Natural killer cell (primary cell): ENCODE data around the gene TEAD1. TPM values are rescaled to one million over a fixed set of nuclear protein-coding genes. Genes with fewer than 3 reads are reported as not detected.

Experiments used
- ATAC-seq, 3 donors: fragments of 150-1000 bp in 2 of 3; fragments of 200-7000 bp in 1 of 3; cut with Tn5 transposase; 1 replicate in 1 of 3; 2 replicates in 2 of 3; pipeline ENCODE4 v1.10.0; 2021; ENCODE audit warnings: mild to moderate bottlenecking in 2 of 3, moderate library complexity in 2 of 3
- DNase-seq, 2 donors: peaks; one replicate each; pipeline versions ENCODE4 v3.0.0 to v3.0.0-alpha.2; 2013 to 2021; ENCODE audit warnings: mixed read lengths in 1 of 2
- H3K27ac ChIP-seq: one replicate; pipeline ENCODE4 v1.5.1; 2013; ENCODE audit warnings: mild to moderate bottlenecking, low read length
- H3K27me3 ChIP-seq: one replicate; pipeline ENCODE4 v1.6.1; 2013; ENCODE audit warnings: low read length; ENCODE audit not compliant: control insufficient read depth, insufficient read depth
- H3K36me3 ChIP-seq: one replicate; pipeline ENCODE4 v1.6.1; 2013; ENCODE audit warnings: low read length; ENCODE audit not compliant: control insufficient read depth, insufficient read depth
- H3K4me1 ChIP-seq: one replicate; pipeline ENCODE4 v1.6.1; 2013; ENCODE audit warnings: low read length; ENCODE audit not compliant: control insufficient read depth, insufficient read depth
- H3K4me3 ChIP-seq: one replicate; pipeline ENCODE4 v1.5.1; 2013; ENCODE audit warnings: low read length
- H3K9me3 ChIP-seq: one replicate; pipeline ENCODE4 v1.6.1; 2013; ENCODE audit warnings: low read length; ENCODE audit not compliant: control insufficient read depth, insufficient read depth
- H3K27ac Mint-ChIP-seq, 2 donors: one replicate each; pipeline ENCODE4 v1.8.0; 2022; ENCODE audit warnings: mild to moderate bottlenecking in 2 of 2, mixed read lengths in 2 of 2, moderate library complexity in 1 of 2
- H3K27me3 Mint-ChIP-seq, 2 donors: one replicate each; pipeline ENCODE4 v1.8.0; 2022; ENCODE audit warnings: low read depth in 2 of 2, mixed read lengths in 2 of 2
- H3K36me3 Mint-ChIP-seq: one replicate; pipeline ENCODE4 v1.8.0; 2022; ENCODE audit warnings: mixed read lengths
- H3K4me1 Mint-ChIP-seq, 2 donors: one replicate each; pipeline ENCODE4 v1.8.0; 2022; ENCODE audit warnings: mixed read lengths in 2 of 2
- H3K4me3 Mint-ChIP-seq: one replicate; pipeline ENCODE4 v1.8.0; 2022; ENCODE audit warnings: mild to moderate bottlenecking, moderate library complexity, mixed read lengths
- H3K9me3 Mint-ChIP-seq, 2 donors: one replicate each; pipeline ENCODE4 v1.8.0; 2022; ENCODE audit warnings: mixed read lengths in 2 of 2
- CTCF ChIP-seq: fragments of 200-600 bp; IDR thresholded peaks from one replicate; pipeline ENCODE4 v1.8.0; 2022; ENCODE audit warnings: antibody characterized with exemption
- WGBS: methylation state at CpG from one replicate; pipeline ENCODE4 v1.1.7; 2013; ENCODE audit warnings: missing lambda C conversion rate; ENCODE audit not compliant: insufficient coverage; 5-methylcytosine and 5-hydroxymethylcytosine counted together
- intact Hi-C: fragments of 100-400 bp; cut with micrococcal nuclease; formaldehyde crosslinking; loops from one replicate; pipeline ENCODE4 v1.14.2; 2022
- total RNA-seq, 4 donors: library from RNA; stranded (reverse); fragments of 120-200 nt in 1 of 4; gene quantifications; one replicate each; pipeline versions ENCODE4 v1.2.3 to v1.2.4, GENCODE V29; 2013 to 2022

The TEAD1 gene
- total RNA-seq, 3 donors from 2014 or later (not counting 1 experiment from before 2014, with no cell fraction given) = not detected

DNA sequence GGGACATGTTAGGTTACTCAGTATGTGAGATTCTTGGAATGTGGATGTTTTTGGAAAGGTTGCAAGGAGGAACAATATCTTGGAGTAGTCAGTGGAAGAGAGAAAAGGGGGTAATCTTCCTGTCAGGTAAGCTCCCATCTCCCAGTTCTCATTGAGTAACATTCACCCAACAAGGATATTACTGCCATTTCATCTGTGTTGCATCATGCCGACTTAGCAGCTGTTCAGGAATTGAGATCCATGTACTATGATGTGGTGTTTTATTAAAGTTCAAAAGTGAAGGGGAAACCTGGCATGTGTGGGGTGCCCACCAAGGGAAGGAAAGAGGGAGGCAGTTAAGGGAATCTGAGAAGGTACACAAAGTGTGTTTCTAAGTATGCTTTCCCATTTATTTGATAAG is 276.4 kb downstream of the TEAD1 start:
- Histone ChIP-seq H3K27ac (no peak overlapping the region), H3K36me3 (no peaks in the 10 kb centered on the region), H3K4me3 (no peak overlapping the region), H3K4me1 (no peaks in the 10 kb centered on the region), H3K9me3 (no peaks in the 10 kb centered on the region), H3K27me3 (peaks cover 3% of the 10 kb centered on the region)
- ATAC-seq (no peak), DNase-seq (no peak)
- Mint-ChIP-seq H3K27me3 (peaks cover 10 to 55% of the 10 kb centered on the region in 2 donors), H3K4me3 (no peak overlapping the region), H3K9me3 (peaks cover 2 to 8% of the 10 kb centered on the region in 2 donors), H3K36me3 (no peaks in the 10 kb centered on the region), H3K4me1 (no peaks in the 10 kb centered on the region), H3K27ac (no peak overlapping the region)
- no peak for TF ChIP-seq CTCF
- 100% methylated on average over 1 of the region's 1 CpG for WGBS
- intact Hi-C loops = no loop called here

DNA sequence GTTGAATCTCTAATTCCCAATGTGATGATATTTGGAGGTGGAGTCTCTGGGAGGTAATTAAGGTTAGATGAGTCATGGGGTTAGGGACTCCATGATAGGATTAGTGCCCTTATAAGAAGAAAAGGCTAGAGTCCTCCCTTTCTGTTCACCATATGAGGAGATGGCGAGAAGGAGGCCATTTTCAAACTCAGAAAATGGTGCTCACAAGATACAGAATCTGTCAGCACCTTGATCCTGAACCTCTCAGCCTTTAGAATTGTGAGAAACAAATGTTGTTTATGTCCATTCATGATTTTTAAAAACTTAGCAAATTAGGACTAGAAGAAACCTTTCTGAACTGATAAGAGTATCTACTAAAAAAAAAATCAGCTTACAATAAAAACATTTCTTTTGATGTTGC is 277.2 kb downstream of the TEAD1 start:
- no CpG with 5 or more reads among the region's 1 CpG for WGBS
- Mint-ChIP-seq H3K27ac (no peak overlapping the region), H3K4me3 (no peak overlapping the region), H3K36me3 (no peaks in the 10 kb centered on the region), H3K4me1 (no peaks in the 10 kb centered on the region), H3K27me3 (peaks cover 10 to 53% of the 10 kb centered on the region in 2 donors), H3K9me3 (peaks cover 2 to 8% of the 10 kb centered on the region in 2 donors)
- H3K27ac ChIP-seq = no peak overlapping the region
- H3K4me3 ChIP-seq = no peak overlapping the region
- no peak for DNase-seq
- peaks cover 3% of the 10 kb centered on the region for H3K27me3 ChIP-seq
- no peaks in the 10 kb centered on the region for H3K9me3 ChIP-seq
- no peak for ATAC-seq
- intact Hi-C loops = no loop called here
- no peaks in the 10 kb centered on the region for H3K36me3 ChIP-seq
- H3K4me1 ChIP-seq = no peaks in the 10 kb centered on the region
- no peak for TF ChIP-seq CTCF

- Mint-ChIP-seq H3K4me3 (no peak overlapping the region), H3K36me3 (no peaks in the 10 kb centered on the region), H3K27me3 (peaks cover 10 to 49% of the 10 kb centered on the region in 2 donors), H3K4me1 (no peaks in the 10 kb centered on the region), H3K27ac (no peak overlapping the region), H3K9me3 (peaks cover 2 to 8% of the 10 kb centered on the region in 2 donors)
- Histone ChIP-seq H3K9me3 (no peaks in the 10 kb centered on the region), H3K4me1 (no peaks in the 10 kb centered on the region), H3K27me3 (peaks cover 3% of the 10 kb centered on the region), H3K4me3 (no peak overlapping the region), H3K27ac (no peak overlapping the region), H3K36me3 (no peaks in the 10 kb centered on the region)
- DNase-seq = no peak
- no peak for TF ChIP-seq CTCF
- intact Hi-C loops = no loop called here
- ATAC-seq = no peak
Observed at GRCh38 chr11:12952094-12952493, 277.9 kb downstream of the TEAD1 start.

DNA sequence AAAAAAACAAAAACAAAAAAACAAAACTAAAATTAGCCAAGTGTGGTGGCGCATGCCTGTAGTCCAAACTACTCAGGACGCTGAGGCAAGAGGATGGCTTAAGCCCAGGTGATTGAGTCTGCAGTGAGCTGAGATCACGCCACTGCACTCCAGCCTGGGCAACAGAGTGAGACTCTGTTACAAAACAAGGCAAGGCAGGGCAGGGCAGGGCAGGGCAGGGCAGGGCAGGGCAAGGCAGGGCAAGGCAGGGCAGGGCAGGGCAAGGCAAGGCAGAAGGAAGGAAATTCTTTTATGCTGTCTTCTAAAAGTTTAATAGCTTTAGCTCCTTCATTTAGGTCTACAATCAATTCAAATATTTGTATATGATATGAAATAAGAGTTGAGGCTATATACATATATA is 284.8 kb downstream of the TEAD1 start:
- DNase-seq (no peak), ATAC-seq (no peak)
- Histone ChIP-seq H3K9me3 (no peaks in the 10 kb centered on the region), H3K27me3 (no peaks in the 10 kb centered on the region), H3K27ac (no peak overlapping the region), H3K36me3 (no peaks in the 10 kb centered on the region), H3K4me1 (no peaks in the 10 kb centered on the region), H3K4me3 (no peak overlapping the region)
- Mint-ChIP-seq H3K27ac (no peak overlapping the region), H3K4me1 (no peaks in the 10 kb centered on the region), H3K4me3 (no peak overlapping the region), H3K36me3 (no peaks in the 10 kb centered on the region), H3K9me3 (no peaks in the 10 kb centered on the region), H3K27me3 (peaks cover 6 to 35% of the 10 kb centered on the region in 2 donors)
- intact Hi-C loops = no loop called here
- 93% methylated on average over 3 of the region's 3 CpGs for WGBS
- no peak for TF ChIP-seq CTCF
